Measurements from ENCODE around the gene POLR1E.
"Not testable (repeated sequence)": the region's sequence is repeated elsewhere in the genome, so short reads cannot be mapped to it uniquely, and the experiment has no call there.

The POLR1E gene

DNA sequence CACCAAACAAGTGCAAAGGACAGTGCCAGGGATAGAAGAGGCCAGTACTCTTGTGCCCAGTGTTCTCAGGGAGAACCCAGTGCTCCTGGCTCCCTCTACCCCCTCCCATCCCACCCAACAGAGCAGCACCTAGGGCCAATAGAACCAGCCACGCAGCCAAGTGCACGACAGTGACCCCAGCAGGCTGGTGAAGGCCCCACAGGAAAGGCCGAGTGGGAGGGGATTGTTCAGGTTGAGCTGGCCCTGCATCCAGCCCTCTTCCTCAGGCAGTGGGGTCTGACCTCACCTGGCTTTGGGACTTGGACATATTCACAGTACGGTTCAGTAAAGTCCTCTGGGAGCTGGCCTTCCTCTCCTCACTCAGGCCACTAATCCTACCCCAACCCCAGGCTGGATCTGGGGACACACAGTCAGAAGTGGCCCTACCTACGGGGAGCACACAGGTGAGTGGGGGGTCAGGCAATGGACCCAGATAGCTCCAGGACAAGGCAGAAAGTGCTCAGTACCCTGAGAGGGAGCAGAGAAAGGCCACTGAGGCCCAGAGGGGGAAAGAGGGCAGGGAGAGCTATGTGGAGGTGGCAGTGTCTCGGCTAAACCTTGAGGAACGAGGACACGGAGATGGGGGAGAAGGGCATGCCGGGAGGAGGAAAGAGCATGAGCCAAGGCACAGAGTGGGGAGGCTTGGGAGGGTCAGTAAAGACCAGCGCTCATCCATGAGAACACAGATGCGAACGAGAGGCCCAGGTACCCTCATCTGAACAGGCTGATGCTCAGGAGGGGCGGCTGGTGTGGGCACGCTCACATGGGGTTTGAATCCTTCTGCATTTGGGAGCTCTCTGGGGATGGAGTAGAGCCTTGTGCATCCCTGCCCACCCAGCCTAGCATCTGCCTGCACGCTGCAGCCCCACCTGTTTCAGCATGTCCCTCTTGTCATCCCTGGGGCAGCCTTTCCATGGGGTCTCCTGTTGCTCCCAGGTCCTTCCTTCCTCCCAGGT is 25.6 kb downstream of the POLR1E start:
- H3K4me1 ChIP-seq (ENCODE audit: control insufficient read depth in 2 of 2, insufficient read depth in 2 of 2, low read length in 2 of 2) = no peaks in the 10 kb centered on the region
- H3K36me3 ChIP-seq (ENCODE audit: control insufficient read depth in 2 of 2, insufficient read depth in 2 of 2, low read length in 2 of 2) = peaks cover 2 to 22% of the 10 kb centered on the region in 2 donors
- H3K9ac ChIP-seq (ENCODE audit: low read depth in 1 of 2, low read length in 2 of 2) = no peak overlapping the region
- no peak overlapping the region for H3K27ac ChIP-seq (ENCODE audit: low read depth in 2 of 2, low read length in 2 of 2)
- H3K4me3 ChIP-seq (ENCODE audit: low read length in 2 of 2) = no peak overlapping the region
- H3K9me3 ChIP-seq (ENCODE audit: control insufficient read depth in 2 of 2, low read length in 2 of 2) = no peaks in the 10 kb centered on the region
- no peaks in the 10 kb centered on the region for H3K27me3 ChIP-seq (ENCODE audit: control insufficient read depth in 2 of 2, insufficient read depth in 2 of 2, low read length in 2 of 2)

DNA sequence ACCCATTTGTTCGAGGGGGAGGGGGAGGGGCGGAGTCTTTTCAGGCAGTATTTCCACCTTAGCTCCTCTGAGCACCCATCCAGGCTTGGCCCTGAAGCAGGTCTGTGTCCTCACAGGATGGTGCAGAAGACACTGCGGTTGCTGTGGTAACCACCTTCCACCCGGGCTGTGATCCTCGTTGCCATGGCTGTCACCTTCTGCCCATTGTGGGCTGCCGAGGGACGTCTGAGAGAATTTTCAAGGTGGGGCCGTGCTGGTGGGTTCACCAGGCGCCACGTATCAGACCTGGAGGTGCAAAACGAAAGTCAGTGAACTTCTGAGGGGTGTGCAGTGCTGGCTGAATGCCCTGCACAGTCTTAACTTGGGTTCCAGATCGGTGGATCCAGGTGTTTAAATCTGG is 26.7 kb downstream of the POLR1E start:
- H3K36me3 ChIP-seq (ENCODE audit: control insufficient read depth in 2 of 2, insufficient read depth in 2 of 2, low read length in 2 of 2) = peaks cover 2 to 20% of the 10 kb centered on the region in 2 donors
- no peak overlapping the region for H3K4me3 ChIP-seq (ENCODE audit: low read length in 2 of 2)
- H3K9me3 ChIP-seq (ENCODE audit: control insufficient read depth in 2 of 2, low read length in 2 of 2) = no peaks in the 10 kb centered on the region
- no peak overlapping the region for H3K9ac ChIP-seq (ENCODE audit: low read depth in 1 of 2, low read length in 2 of 2)
- no peaks in the 10 kb centered on the region for H3K4me1 ChIP-seq (ENCODE audit: control insufficient read depth in 2 of 2, insufficient read depth in 2 of 2, low read length in 2 of 2)
- H3K27ac ChIP-seq (ENCODE audit: low read depth in 2 of 2, low read length in 2 of 2) = no peak overlapping the region
- no peaks in the 10 kb centered on the region for H3K27me3 ChIP-seq (ENCODE audit: control insufficient read depth in 2 of 2, insufficient read depth in 2 of 2, low read length in 2 of 2)

DNA sequence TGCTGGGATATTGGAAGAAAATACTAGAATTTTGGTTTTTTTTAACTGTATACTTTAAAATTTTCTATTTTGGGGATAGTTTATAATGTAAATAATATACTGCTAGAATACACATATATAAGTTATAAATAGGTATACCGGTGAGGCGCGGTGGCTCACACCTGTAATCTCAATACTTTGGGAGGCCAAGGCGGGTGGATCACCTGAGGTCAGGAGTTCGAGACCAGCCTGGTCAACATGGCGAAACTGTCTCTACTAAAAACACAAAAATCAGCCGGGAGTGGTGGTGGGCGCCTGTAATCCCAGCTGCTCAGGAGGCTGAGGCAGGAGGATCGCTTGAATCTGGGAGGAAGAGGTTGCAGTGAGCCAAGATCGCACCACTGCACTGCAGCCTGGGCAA is 28.7 kb downstream of the POLR1E start:
- not testable (repeated sequence) for H3K27ac ChIP-seq (ENCODE audit: low read depth in 2 of 2, low read length in 2 of 2); H3K9ac ChIP-seq (ENCODE audit: low read depth in 1 of 2, low read length in 2 of 2); H3K27me3 ChIP-seq (ENCODE audit: control insufficient read depth in 2 of 2, insufficient read depth in 2 of 2, low read length in 2 of 2); H3K9me3 ChIP-seq (ENCODE audit: control insufficient read depth in 2 of 2, low read length in 2 of 2); H3K4me1 ChIP-seq (ENCODE audit: control insufficient read depth in 2 of 2, insufficient read depth in 2 of 2, low read length in 2 of 2); H3K4me3 ChIP-seq (ENCODE audit: low read length in 2 of 2)
- H3K36me3 ChIP-seq (ENCODE audit: control insufficient read depth in 2 of 2, insufficient read depth in 2 of 2, low read length in 2 of 2) = peaks cover 0 to 14% of the 10 kb centered on the region in 2 donors

DNA sequence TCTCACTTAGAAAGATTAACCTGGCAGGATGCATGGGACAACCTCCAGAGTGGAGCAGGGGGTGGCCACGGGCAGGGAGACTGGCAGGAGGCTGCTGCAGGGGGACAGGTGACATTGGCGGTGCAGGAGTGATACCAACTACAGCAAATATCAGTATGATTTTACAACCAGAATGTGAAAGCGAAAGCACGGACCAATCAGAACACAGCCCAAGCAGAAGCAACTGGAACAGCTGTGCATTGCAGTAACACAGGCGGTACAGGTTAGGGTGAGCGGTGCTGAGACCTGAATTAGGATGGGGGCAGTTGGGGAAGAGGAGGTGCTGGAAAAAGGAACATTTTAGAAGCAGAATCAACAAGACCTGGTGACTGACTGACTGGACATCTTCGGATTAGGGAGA is 29.3 kb downstream of the POLR1E start:
- no peaks in the 10 kb centered on the region for H3K9me3 ChIP-seq (ENCODE audit: control insufficient read depth in 2 of 2, low read length in 2 of 2)
- H3K36me3 ChIP-seq (ENCODE audit: control insufficient read depth in 2 of 2, insufficient read depth in 2 of 2, low read length in 2 of 2) = peaks cover 0 to 14% of the 10 kb centered on the region in 2 donors
- H3K4me3 ChIP-seq (ENCODE audit: low read length in 2 of 2) = peak overlapping the region; percentile 38 to 46
- H3K27ac ChIP-seq (ENCODE audit: low read depth in 2 of 2, low read length in 2 of 2) = no peak overlapping the region
- H3K9ac ChIP-seq (ENCODE audit: low read depth in 1 of 2, low read length in 2 of 2) = peak overlapping the region in 1 of 2 donors; percentile 20
- no peaks in the 10 kb centered on the region for H3K4me1 ChIP-seq (ENCODE audit: control insufficient read depth in 2 of 2, insufficient read depth in 2 of 2, low read length in 2 of 2)
- H3K27me3 ChIP-seq (ENCODE audit: control insufficient read depth in 2 of 2, insufficient read depth in 2 of 2, low read length in 2 of 2) = no peaks in the 10 kb centered on the region

DNA sequence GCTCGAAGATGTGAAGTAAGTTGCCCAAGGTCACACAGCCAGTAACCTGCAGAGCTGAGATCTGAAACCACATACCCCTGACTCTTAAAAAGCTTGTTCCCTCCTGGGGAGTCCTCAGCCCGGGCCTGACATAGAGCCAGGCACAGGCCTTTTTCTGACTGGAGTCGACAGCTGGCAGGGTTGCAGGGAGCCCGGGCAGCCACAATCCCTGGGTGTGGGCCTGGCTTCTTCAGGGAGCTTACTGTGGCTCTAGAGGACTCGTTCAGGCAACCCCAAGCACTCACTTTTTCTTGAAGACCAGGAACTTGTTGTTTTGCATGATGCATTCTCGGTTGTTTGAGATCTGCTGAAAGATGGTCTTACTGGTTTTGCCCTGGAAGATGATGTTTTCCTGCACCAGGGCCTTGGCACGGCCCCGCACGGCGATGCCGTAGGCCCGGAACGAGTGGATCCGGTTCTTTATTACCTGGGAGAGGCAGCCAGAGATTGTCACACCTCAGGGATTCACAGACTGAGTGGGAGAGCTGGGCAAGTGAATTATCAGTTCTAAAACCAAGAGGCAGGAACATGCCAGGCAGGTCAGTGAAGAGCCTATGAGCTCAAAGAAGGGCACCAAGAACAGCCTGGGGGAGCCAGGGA is 30.0 kb downstream of the POLR1E start:
- no peak overlapping the region for H3K9ac ChIP-seq (ENCODE audit: low read depth in 1 of 2, low read length in 2 of 2)
- peaks cover 0 to 14% of the 10 kb centered on the region in 2 donors for H3K36me3 ChIP-seq (ENCODE audit: control insufficient read depth in 2 of 2, insufficient read depth in 2 of 2, low read length in 2 of 2)
- H3K4me1 ChIP-seq (ENCODE audit: control insufficient read depth in 2 of 2, insufficient read depth in 2 of 2, low read length in 2 of 2) = no peaks in the 10 kb centered on the region
- no peaks in the 10 kb centered on the region for H3K9me3 ChIP-seq (ENCODE audit: control insufficient read depth in 2 of 2, low read length in 2 of 2)
- no peak overlapping the region for H3K4me3 ChIP-seq (ENCODE audit: low read length in 2 of 2)
- H3K27me3 ChIP-seq (ENCODE audit: control insufficient read depth in 2 of 2, insufficient read depth in 2 of 2, low read length in 2 of 2) = no peaks in the 10 kb centered on the region
- H3K27ac ChIP-seq (ENCODE audit: low read depth in 2 of 2, low read length in 2 of 2) = no peak overlapping the region

DNA sequence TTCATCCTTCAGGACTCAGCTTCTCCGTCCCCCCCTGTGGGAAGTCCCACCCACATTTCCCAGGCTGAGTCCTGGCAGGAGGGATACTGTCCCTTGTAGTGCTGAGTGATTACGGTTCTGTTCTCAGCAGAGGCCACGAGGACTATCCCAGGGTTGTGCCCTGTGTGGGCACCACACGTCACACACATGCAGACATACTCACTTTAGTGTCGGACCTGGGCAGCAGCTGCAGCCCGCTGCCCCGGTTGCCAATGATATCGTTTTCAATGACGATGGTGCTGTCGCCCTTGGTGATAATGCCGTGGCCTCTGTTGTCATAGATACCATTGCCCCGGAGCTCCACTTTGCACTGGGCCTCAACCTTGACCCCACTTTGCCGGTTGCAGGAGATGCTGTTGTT is 32.2 kb downstream of the POLR1E start:
- Histone ChIP-seq H3K27ac (ENCODE audit: low read depth in 2 of 2, low read length in 2 of 2) (no peak overlapping the region), H3K36me3 (ENCODE audit: control insufficient read depth in 2 of 2, insufficient read depth in 2 of 2, low read length in 2 of 2) (peaks cover 5 to 22% of the 10 kb centered on the region in 2 donors), H3K4me3 (ENCODE audit: low read length in 2 of 2) (no peak overlapping the region), H3K4me1 (ENCODE audit: control insufficient read depth in 2 of 2, insufficient read depth in 2 of 2, low read length in 2 of 2) (no peaks in the 10 kb centered on the region), H3K9me3 (ENCODE audit: control insufficient read depth in 2 of 2, low read length in 2 of 2) (no peaks in the 10 kb centered on the region), H3K9ac (ENCODE audit: low read depth in 1 of 2, low read length in 2 of 2) (no peak overlapping the region), H3K27me3 (ENCODE audit: control insufficient read depth in 2 of 2, insufficient read depth in 2 of 2, low read length in 2 of 2) (no peaks in the 10 kb centered on the region)

- H3K4me3 ChIP-seq (ENCODE audit: low read length in 2 of 2) = no peak overlapping the region
- H3K9ac ChIP-seq (ENCODE audit: low read depth in 1 of 2, low read length in 2 of 2) = no peak overlapping the region
- no peaks in the 10 kb centered on the region for H3K27me3 ChIP-seq (ENCODE audit: control insufficient read depth in 2 of 2, insufficient read depth in 2 of 2, low read length in 2 of 2)
- peaks cover 5 to 32% of the 10 kb centered on the region in 2 donors for H3K36me3 ChIP-seq (ENCODE audit: control insufficient read depth in 2 of 2, insufficient read depth in 2 of 2, low read length in 2 of 2)
- no peak overlapping the region for H3K27ac ChIP-seq (ENCODE audit: low read depth in 2 of 2, low read length in 2 of 2)
- H3K4me1 ChIP-seq (ENCODE audit: control insufficient read depth in 2 of 2, insufficient read depth in 2 of 2, low read length in 2 of 2) = no peaks in the 10 kb centered on the region
- no peaks in the 10 kb centered on the region for H3K9me3 ChIP-seq (ENCODE audit: control insufficient read depth in 2 of 2, low read length in 2 of 2)
Observed at GRCh38 chr9:37520641-37521040, 34.9 kb downstream of the POLR1E start.

- Histone ChIP-seq H3K9me3 (ENCODE audit: control insufficient read depth in 2 of 2, low read length in 2 of 2) (no peaks in the 10 kb centered on the region), H3K9ac (ENCODE audit: low read depth in 1 of 2, low read length in 2 of 2) (no peak overlapping the region), H3K4me3 (ENCODE audit: low read length in 2 of 2) (no peak overlapping the region), H3K27ac (ENCODE audit: low read depth in 2 of 2, low read length in 2 of 2) (no peak overlapping the region), H3K36me3 (ENCODE audit: control insufficient read depth in 2 of 2, insufficient read depth in 2 of 2, low read length in 2 of 2) (peaks cover 5 to 32% of the 10 kb centered on the region in 2 donors), H3K27me3 (ENCODE audit: control insufficient read depth in 2 of 2, insufficient read depth in 2 of 2, low read length in 2 of 2) (no peaks in the 10 kb centered on the region), H3K4me1 (ENCODE audit: control insufficient read depth in 2 of 2, insufficient read depth in 2 of 2, low read length in 2 of 2) (no peaks in the 10 kb centered on the region)
Observed at GRCh38 chr9:37521111-37521510, 35.4 kb downstream of the POLR1E start.

DNA sequence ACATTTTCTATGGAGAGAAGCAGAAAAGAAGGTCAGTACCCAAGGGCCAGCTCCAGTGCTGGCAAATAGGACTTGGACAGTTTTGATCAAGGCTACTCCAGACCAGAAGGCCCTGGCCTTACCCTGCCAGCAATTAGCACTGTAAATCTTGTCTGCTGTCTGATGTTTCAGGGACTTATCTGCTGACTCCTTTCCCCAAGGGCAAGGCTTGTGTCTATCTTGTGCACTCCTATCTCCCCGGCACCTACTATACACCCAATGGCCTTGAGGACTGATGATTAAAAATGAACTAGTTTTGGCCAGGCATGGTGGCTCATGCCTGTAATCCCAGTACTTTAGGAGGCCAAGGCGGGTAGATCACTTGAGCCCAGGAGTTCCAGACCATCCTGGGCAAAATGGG is 37.2 kb downstream of the POLR1E start:
- Histone ChIP-seq H3K27ac (ENCODE audit: low read depth in 2 of 2, low read length in 2 of 2) (no peak overlapping the region), H3K9me3 (ENCODE audit: control insufficient read depth in 2 of 2, low read length in 2 of 2) (no peaks in the 10 kb centered on the region), H3K36me3 (ENCODE audit: control insufficient read depth in 2 of 2, insufficient read depth in 2 of 2, low read length in 2 of 2) (peaks cover 5 to 30% of the 10 kb centered on the region in 2 donors), H3K4me3 (ENCODE audit: low read length in 2 of 2) (no peak overlapping the region), H3K9ac (ENCODE audit: low read depth in 1 of 2, low read length in 2 of 2) (no peak overlapping the region), H3K4me1 (ENCODE audit: control insufficient read depth in 2 of 2, insufficient read depth in 2 of 2, low read length in 2 of 2) (no peaks in the 10 kb centered on the region), H3K27me3 (ENCODE audit: control insufficient read depth in 2 of 2, insufficient read depth in 2 of 2, low read length in 2 of 2) (no peaks in the 10 kb centered on the region)

GRCh38 chr9:37523916-37524315 is 38.2 kb downstream of the POLR1E start:
- Histone ChIP-seq H3K4me1 (ENCODE audit: control insufficient read depth in 2 of 2, insufficient read depth in 2 of 2, low read length in 2 of 2) (peaks cover 0 to 3% of the 10 kb centered on the region in 2 donors), H3K9ac (ENCODE audit: low read depth in 1 of 2, low read length in 2 of 2) (no peak overlapping the region), H3K9me3 (ENCODE audit: control insufficient read depth in 2 of 2, low read length in 2 of 2) (no peaks in the 10 kb centered on the region), H3K27me3 (ENCODE audit: control insufficient read depth in 2 of 2, insufficient read depth in 2 of 2, low read length in 2 of 2) (no peaks in the 10 kb centered on the region), H3K4me3 (ENCODE audit: low read length in 2 of 2) (no peak overlapping the region), H3K36me3 (ENCODE audit: control insufficient read depth in 2 of 2, insufficient read depth in 2 of 2, low read length in 2 of 2) (peaks cover 5 to 28% of the 10 kb centered on the region in 2 donors), H3K27ac (ENCODE audit: low read depth in 2 of 2, low read length in 2 of 2) (no peak overlapping the region)
